K562 (cell line): ENCODE data around the gene ZNF346.
"Not testable (repeated sequence)": the region's sequence is repeated elsewhere in the genome, so short reads cannot be mapped to it uniquely, and the experiment has no call there.

Experiments
- EZH2 ChIP-seq: IDR thresholded peaks from 2 replicates; pipeline ENCODE4 v1.6.1; 2012; ENCODE audit warnings: low read depth, mild to moderate bottlenecking, inconsistent platforms, low read length, borderline replicate concordance
- L3MBTL2 ChIP-seq: fragments of 450-650 bp; IDR thresholded peaks from 2 replicates; pipeline ENCODE4 v1.6.1; 2016; ENCODE audit warnings: mild to moderate bottlenecking, moderate library complexity
- NFXL1 ChIP-seq: fragments of 450-650 bp; formaldehyde crosslinking; IDR thresholded peaks from 2 replicates; pipeline ENCODE4 v1.4.0; 2021; ENCODE audit warnings: mild to moderate bottlenecking
- TEAD4 ChIP-seq, 2 experiments: sonication (generic) in 1 of 2; formaldehyde crosslinking in 1 of 2; IDR thresholded peaks; 2 replicates each; pipeline versions ENCODE4 v1.6.1 to v1.8.0; 2012 to 2022; ENCODE audit warnings: borderline replicate concordance in 1 of 2, inconsistent platforms in 1 of 2, low read length in 1 of 2, mild to moderate bottlenecking in 1 of 2, missing genetic modification reagents in 1 of 2
- TF ChIP-seq, protein P1 (sequence below): fragments of 450-650 bp; IDR thresholded peaks from 2 replicates; pipeline ENCODE4 v1.6.1; 2016; ENCODE audit warnings: mild to moderate bottlenecking
- TF ChIP-seq, protein P2 (sequence below), 3 experiments: IDR thresholded peaks in 2 of 3; conservative IDR thresholded peaks in 1 of 3; 2 replicates each; pipeline ENCODE4 v1.5.1; 2011 to 2012; ENCODE audit warnings: low read length in 3 of 3, mild to moderate bottlenecking in 3 of 3, control low read depth in 2 of 3, improper control_type of control experiment in 1 of 3, inconsistent platforms in 1 of 3, low read depth in 1 of 3, mixed read lengths in 1 of 3, moderate library complexity in 1 of 3; ENCODE audit not compliant: insufficient read depth in 2 of 3

DNA sequence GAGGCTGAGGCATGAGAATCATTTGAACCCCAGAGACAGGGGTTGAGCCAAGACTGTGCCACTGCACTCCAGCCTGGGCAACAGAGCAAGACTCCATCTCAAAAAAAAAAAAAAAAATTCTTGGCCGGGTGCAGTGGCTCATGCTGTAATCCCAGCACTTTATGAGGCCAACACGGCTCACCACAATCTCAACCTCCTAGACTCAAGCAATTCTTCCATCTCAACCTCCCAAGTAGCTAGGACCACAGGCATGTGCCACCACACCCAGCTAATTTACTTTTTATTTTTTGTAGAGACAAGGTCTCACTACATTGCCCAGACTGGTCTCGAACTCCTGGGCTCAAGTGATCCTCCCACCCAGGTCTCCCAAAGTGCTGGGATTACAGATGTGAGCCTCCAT is 29.4 kb upstream of the ZNF346 start:
- TF ChIP-seq L3MBTL2; NFXL1 (CRISPR knock-in tag); EZH2; TEAD4 (IDR thresholded peaks at IDR 0.05; ENCODE audit: low read length); TEAD4 (CRISPR knock-in tag; IDR thresholded peaks at IDR 0.05; ENCODE audit: borderline replicate concordance): not testable (repeated sequence)
- TF ChIP-seq, protein P1, sequence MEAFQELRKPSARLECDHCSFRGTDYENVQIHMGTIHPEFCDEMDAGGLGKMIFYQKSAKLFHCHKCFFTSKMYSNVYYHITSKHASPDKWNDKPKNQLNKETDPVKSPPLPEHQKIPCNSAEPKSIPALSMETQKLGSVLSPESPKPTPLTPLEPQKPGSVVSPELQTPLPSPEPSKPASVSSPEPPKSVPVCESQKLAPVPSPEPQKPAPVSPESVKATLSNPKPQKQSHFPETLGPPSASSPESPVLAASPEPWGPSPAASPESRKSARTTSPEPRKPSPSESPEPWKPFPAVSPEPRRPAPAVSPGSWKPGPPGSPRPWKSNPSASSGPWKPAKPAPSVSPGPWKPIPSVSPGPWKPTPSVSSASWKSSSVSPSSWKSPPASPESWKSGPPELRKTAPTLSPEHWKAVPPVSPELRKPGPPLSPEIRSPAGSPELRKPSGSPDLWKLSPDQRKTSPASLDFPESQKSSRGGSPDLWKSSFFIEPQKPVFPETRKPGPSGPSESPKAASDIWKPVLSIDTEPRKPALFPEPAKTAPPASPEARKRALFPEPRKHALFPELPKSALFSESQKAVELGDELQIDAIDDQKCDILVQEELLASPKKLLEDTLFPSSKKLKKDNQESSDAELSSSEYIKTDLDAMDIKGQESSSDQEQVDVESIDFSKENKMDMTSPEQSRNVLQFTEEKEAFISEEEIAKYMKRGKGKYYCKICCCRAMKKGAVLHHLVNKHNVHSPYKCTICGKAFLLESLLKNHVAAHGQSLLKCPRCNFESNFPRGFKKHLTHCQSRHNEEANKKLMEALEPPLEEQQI, result not testable (repeated sequence)
- TF ChIP-seq, protein P2, sequence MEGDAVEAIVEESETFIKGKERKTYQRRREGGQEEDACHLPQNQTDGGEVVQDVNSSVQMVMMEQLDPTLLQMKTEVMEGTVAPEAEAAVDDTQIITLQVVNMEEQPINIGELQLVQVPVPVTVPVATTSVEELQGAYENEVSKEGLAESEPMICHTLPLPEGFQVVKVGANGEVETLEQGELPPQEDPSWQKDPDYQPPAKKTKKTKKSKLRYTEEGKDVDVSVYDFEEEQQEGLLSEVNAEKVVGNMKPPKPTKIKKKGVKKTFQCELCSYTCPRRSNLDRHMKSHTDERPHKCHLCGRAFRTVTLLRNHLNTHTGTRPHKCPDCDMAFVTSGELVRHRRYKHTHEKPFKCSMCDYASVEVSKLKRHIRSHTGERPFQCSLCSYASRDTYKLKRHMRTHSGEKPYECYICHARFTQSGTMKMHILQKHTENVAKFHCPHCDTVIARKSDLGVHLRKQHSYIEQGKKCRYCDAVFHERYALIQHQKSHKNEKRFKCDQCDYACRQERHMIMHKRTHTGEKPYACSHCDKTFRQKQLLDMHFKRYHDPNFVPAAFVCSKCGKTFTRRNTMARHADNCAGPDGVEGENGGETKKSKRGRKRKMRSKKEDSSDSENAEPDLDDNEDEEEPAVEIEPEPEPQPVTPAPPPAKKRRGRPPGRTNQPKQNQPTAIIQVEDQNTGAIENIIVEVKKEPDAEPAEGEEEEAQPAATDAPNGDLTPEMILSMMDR (IDR thresholded peaks at IDR 0.05 in 2 of 3, conservative IDR thresholded peaks at IDR 0.05 in 1 of 3; ENCODE audit: insufficient read depth in 2 of 3, low read depth in 1 of 3, low read length in 3 of 3), result not testable (repeated sequence)
